Fibroblast of the aortic adventitia (primary cell): ENCODE results near the gene CLCN2. TPM values are rescaled to one million over a fixed set of nuclear protein-coding genes. Genes with fewer than 3 reads are reported as not detected.
A peak's percentile ranks its signal among the peaks of the same experiment; 100 is the strongest.

Experiments used
- DNase-seq: peaks from one replicate; pipeline ENCODE4 v3.0.0-alpha.2; 2010; ENCODE audit warnings: low read depth
- H3K4me3 ChIP-seq: 2 replicates; pipeline ENCODE4 v1.5.1; 2011; ENCODE audit warnings: low read depth, mild to moderate bottlenecking, control low read depth, low read length, moderate library complexity
- CTCF ChIP-seq: IDR thresholded peaks from 2 replicates; pipeline ENCODE4 v1.5.1; 2011; ENCODE audit warnings: mild to moderate bottlenecking, low read length, control low read depth, inconsistent platforms; ENCODE audit not compliant: insufficient read depth
- small RNA-seq: library from RNA; depleted of rRNA; stranded (forward); fragments of <200 nt; gene quantifications from one replicate; pipeline ENCODE3, GENCODE V24; 2012
- total RNA-seq: library from RNA; depleted of rRNA; stranded (reverse); fragments of >200 nt; gene quantifications from 2 replicates; pipeline ENCODE4 v1.2.3, GENCODE V29; 2012; ENCODE audit warnings: low replicate concordance

CLCN2 gene
- total RNA-seq, 1 donor, result 5.9 TPM

GRCh38 chr3:184305577-184305976 lies 55.8 kb downstream of the CLCN2 start:
- peak; percentile 39 for TF ChIP-seq CTCF
- DNase-seq, result no peak
- H3K4me3 ChIP-seq, result no peak overlapping the region

GRCh38 chr3:184300378-184300720 lies 61.1 kb downstream of the CLCN2 start:
- DNase-seq, result no peak
- TF ChIP-seq CTCF, result no peak
- H3K4me3 ChIP-seq, result peak overlapping the region; percentile 95

GRCh38 chr3:184299488-184300377 lies 61.7 kb downstream of the CLCN2 start:
- H3K4me3 ChIP-seq, result peak overlapping the region; percentile 95
- TF ChIP-seq CTCF, result no peak
- DNase-seq, result peak; percentile 41

GRCh38 chr3:184298759-184299487 lies 62.5 kb downstream of the CLCN2 start, which contains the start of gene PSMD2:
Gene PSMD2 (plus strand): TSS chr3:184299241. CDS start chr3:184299267, 26 bp downstream.
- peak; percentile 94 for DNase-seq
- no peak for TF ChIP-seq CTCF
- peak within 1 kb of the TSS; percentile 95 for H3K4me3 ChIP-seq

GRCh38 chr3:184296616-184297015 lies 64.8 kb downstream of the CLCN2 start:
- TF ChIP-seq CTCF, result no peak

More at GRCh38 chr3:184296616-184297015, 64.8 kb downstream of the CLCN2 start:
- no peak overlapping the region for H3K4me3 ChIP-seq
- DNase-seq, result no peak

Small RNA genes lying within 50 kb of the gene (small RNA-seq; reads per million reads assigned to genes)
- 1,033 reads per million, percentile 99 among the genes with 10 or more reads in this experiment for gene SNORD66

Other genes starting within 250 kb of the CLCN2 start
- gene EIF2B5, start 226.2 kb downstream of the CLCN2 start, total RNA-seq, result 18.4 and 28.1 TPM in 2 replicates
- gene DVL3, start 206.2 kb downstream of the CLCN2 start, total RNA-seq, result 28.2 and 66.8 TPM in 2 replicates
- gene AP2M1, start 186.8 kb downstream of the CLCN2 start, total RNA-seq, result 364 and 380 TPM in 2 replicates
- 32.4 and 49.4 TPM in 2 replicates for gene ABCF3, start 175.4 kb downstream of the CLCN2 start, total RNA-seq
- gene VWA5B2, start 132.0 kb downstream of the CLCN2 start, total RNA-seq, result 0.72 TPM in 1 of 2 replicates, not detected in the other
- 12.2 and 34.0 TPM in 2 replicates for gene ALG3, start 112.6 kb downstream of the CLCN2 start, total RNA-seq
- gene EEF1AKMT4, start 111.9 kb downstream of the CLCN2 start, total RNA-seq, result 1.6 and 2.5 TPM in 2 replicates
- 0.09 and 0.41 TPM in 2 replicates for gene CAMK2N2, start 100.1 kb downstream of the CLCN2 start, total RNA-seq
- gene ECE2, start 85.6 kb downstream of the CLCN2 start, total RNA-seq, result not detected in 2 replicates
- 129 and 333 TPM in 2 replicates for gene PSMD2, start 62.4 kb downstream of the CLCN2 start, total RNA-seq
- 234 and 292 TPM in 2 replicates for gene EIF4G1, start 47.0 kb downstream of the CLCN2 start, total RNA-seq
- 14.0 and 19.1 TPM in 2 replicates for gene FAM131A, start 24.0 kb downstream of the CLCN2 start, total RNA-seq
- 70.1 and 127 TPM in 2 replicates for gene POLR2H, start 105 bp upstream of the CLCN2 start, total RNA-seq
- 0.49 TPM in 1 of 2 replicates, not detected in the other for gene THPO, start 16.6 kb upstream of the CLCN2 start, total RNA-seq
- 0.36 and 4.6 TPM in 2 replicates for gene CHRD, start 18.4 kb upstream of the CLCN2 start, total RNA-seq
- 2.5 and 4.7 TPM in 2 replicates for gene EPHB3, start 200.2 kb upstream of the CLCN2 start, total RNA-seq